ENCODE measurements around the gene DENND6A. TPM values are rescaled to one million over a fixed set of nuclear protein-coding genes. Genes with fewer than 3 reads are reported as not detected.

Gene DENND6A
- total and polyA plus RNA-seq, 2 of the 8 experiments (the other 6 are each of a cell fraction or from before 2014, with no cell fraction given) = 7.8 to 14.8 TPM

DNA sequence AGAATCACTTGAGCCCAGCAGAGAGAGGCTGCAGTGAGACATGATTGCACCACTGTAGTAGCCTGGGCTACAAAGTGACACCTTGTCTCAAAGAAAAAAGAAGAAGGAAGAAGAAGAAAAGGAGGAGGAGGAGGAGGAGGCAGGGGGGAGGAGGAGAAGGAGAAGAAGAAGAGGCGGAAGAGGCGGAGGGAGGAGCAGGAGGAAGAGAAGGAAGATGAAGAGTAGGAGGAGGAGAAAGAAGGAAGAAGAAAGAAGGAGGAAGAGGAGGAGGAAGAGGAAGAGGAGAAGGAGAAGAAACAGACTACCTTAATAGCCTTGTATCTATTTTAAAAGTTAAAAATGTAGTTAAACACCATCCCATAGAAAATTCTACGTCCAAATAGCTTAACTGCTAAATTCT lies 76.6 kb downstream of the DENND6A start:
- CTCF ChIA-PET (ENCODE audit: partially characterized antibody) = no interaction called here
- no peak overlapping the region for H4K8ac ChIP-seq (ENCODE audit: extremely low read depth, insufficient read depth, low read length)

More for the DNA sequence above, 76.6 kb downstream of the DENND6A start:
- Histone ChIP-seq H4K91ac (replicated peaks; ENCODE audit: insufficient read length, low read length) (no peak overlapping the region), H2BK20ac (ENCODE audit: low read length) (no peak overlapping the region), H3K23ac (ENCODE audit: insufficient read length) (no peak overlapping the region), H3K18ac (ENCODE audit: extremely low read depth, low read length) (no peak overlapping the region), H3K9me3 (ENCODE audit: insufficient read depth in 2 of 2, low read depth in 1 of 2, low read length in 1 of 2) (no peaks in the 10 kb centered on the region), H3K9ac (replicated peaks in 1 of 4; ENCODE audit: extremely low read depth in 1 of 4, low read depth in 3 of 4, low read length in 3 of 4) (no peak overlapping the region), H3K4ac (replicated peaks; ENCODE audit: insufficient read length, low read depth, low read length) (no peak overlapping the region), H3K79me2 (ENCODE audit: control insufficient read depth in 1 of 2, insufficient read depth in 2 of 2, low read length in 2 of 2) (no peaks in the 10 kb centered on the region), H2AFZ (ENCODE audit: low read length) (no peak overlapping the region), H3K4me1 (replicated peaks in 1 of 4; ENCODE audit: control insufficient read depth in 3 of 4, insufficient read depth in 4 of 4, low read length in 3 of 4) (no peaks in the 10 kb centered on the region), H3K4me2 (ENCODE audit: insufficient read depth in 1 of 2, low read depth in 2 of 2, low read length in 2 of 2) (no peak overlapping the region), H3K4me3 (ENCODE audit: extremely low read depth in 1 of 4, insufficient read depth in 2 of 4, low read depth in 3 of 4, low read length in 4 of 4) (no peak overlapping the region), H2AK5ac (ENCODE audit: low read depth, low read length) (no peak overlapping the region), H2BK120ac (replicated peaks; ENCODE audit: low read depth, low read length) (no peak overlapping the region), H3K27ac (ENCODE audit: low read depth, low read length) (no peak overlapping the region), H3K14ac (ENCODE audit: insufficient read length) (no peak overlapping the region), H2BK15ac (ENCODE audit: low read length) (no peak overlapping the region), H3K27me3 (replicated peaks in 1 of 4; ENCODE audit: control insufficient read depth in 3 of 4, extremely low read depth in 1 of 4, insufficient read depth in 3 of 4, low read length in 3 of 4) (no peaks in the 10 kb centered on the region), H3K23me2 (ENCODE audit: low read depth, low read length) (no peaks in the 10 kb centered on the region), H3K79me1 (ENCODE audit: low read depth, low read length) (no peaks in the 10 kb centered on the region), H2BK12ac (ENCODE audit: low read depth, low read length) (no peak overlapping the region), H3K56ac (replicated peaks; ENCODE audit: insufficient read length, low read depth, low read length) (no peak overlapping the region), H3K36me3 (ENCODE audit: control insufficient read depth in 2 of 4, insufficient read depth in 4 of 4, low read length in 3 of 4) (no peaks in the 10 kb centered on the region), H4K20me1 (replicated peaks in 1 of 2; ENCODE audit: control insufficient read depth in 1 of 2, insufficient read depth in 2 of 2, low read length in 2 of 2) (no peaks in the 10 kb centered on the region), H2BK5ac (ENCODE audit: low read depth, low read length) (no peak overlapping the region), H4K5ac (ENCODE audit: insufficient read length, low read depth, low read length) (no peak overlapping the region)
- DNase-seq (ENCODE audit: low read depth in 1 of 2, low spot score in 2 of 2) = no peak
- no peak for FAIRE-seq
- 0 to 49% methylated on average over 2 to 3 of the region's 3 CpGs for WGBS, 2 experiments (ENCODE audit: extremely low coverage in 1 of 2, insufficient coverage in 1 of 2, insufficient read length in 1 of 2, insufficient replicate concordance in 2 of 2, low coverage in 1 of 2, low lambda C conversion rate in 2 of 2, missing lambda C conversion rate in 1 of 2)
- POLR2A ChIA-PET (ENCODE audit: partially characterized antibody) = interaction anchor here (1.0 kb wide), 1 partner anchor 19 kb away, joined by 3 read pairs; the partner anchor contains the start of gene ARF4
- TF ChIP-seq NANOG (IDR thresholded peaks at IDR 0.05; ENCODE audit: insufficient read depth, low read depth, low read length, poor library complexity, severe bottlenecking) (no peak), JUN (IDR thresholded peaks at IDR 0.05; ENCODE audit: low read depth, low read length) (no peak), SIX5 (IDR thresholded peaks at IDR 0.05; ENCODE audit: low read depth, low read length) (no peak), CTBP2 (IDR thresholded peaks at IDR 0.05; ENCODE audit: borderline replicate concordance, insufficient read depth, insufficient read length, low read length) (no peak), EZH2 (IDR thresholded peaks at IDR 0.05; ENCODE audit: low read depth, low read length, severe bottlenecking) (no peak), POLR2A (IDR thresholded peaks at IDR 0.05; ENCODE audit: control extremely low read depth in 1 of 2, low read depth in 2 of 2, low read length in 2 of 2) (no peak), CBX8 (IDR thresholded peaks at IDR 0.05; ENCODE audit: borderline replicate concordance, low read depth, low read length) (no peak), FOSL1 (IDR thresholded peaks at IDR 0.05; ENCODE audit: insufficient read depth, low read depth, low read length) (no peak)
- TF ChIP-seq, protein P1, sequence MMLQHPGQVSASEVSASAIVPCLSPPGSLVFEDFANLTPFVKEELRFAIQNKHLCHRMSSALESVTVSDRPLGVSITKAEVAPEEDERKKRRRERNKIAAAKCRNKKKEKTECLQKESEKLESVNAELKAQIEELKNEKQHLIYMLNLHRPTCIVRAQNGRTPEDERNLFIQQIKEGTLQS (IDR thresholded peaks at IDR 0.05; ENCODE audit: insufficient read depth, low read depth, low read length) = no peak
